ENCODE results near the gene TLN1. TPM values are rescaled to one million over a fixed set of nuclear protein-coding genes. Genes with fewer than 3 reads are reported as not detected.
A peak's percentile ranks its signal among the peaks of the same experiment; 100 is the strongest.

Gene TLN1
- polyA plus RNA-seq, 1 experiment, result 165 TPM

GRCh38 chr9:35745569-35745968, 13.6 kb upstream of the TLN1 start:
- H3K27ac ChIP-seq (ENCODE audit: low read depth, low read length), result no peak overlapping the region
- no peaks in the 10 kb centered on the region for H3K27me3 ChIP-seq (ENCODE audit: control insufficient read depth, insufficient read depth, low read length)
- DNase-seq (ENCODE audit: low read depth, low spot score), result no peak
- POLR2A ChIA-PET, result no interaction called here
- TF ChIP-seq CTCF (IDR thresholded peaks at IDR 0.05; ENCODE audit: low read depth, low read length), result no peak
- CTCF ChIA-PET, result interaction anchor here (0.6 to 5.4 kb wide), 5 partner anchors 10 to 142 kb away, joined by 3 to 46 read pairs (median 4); no protein-coding TSS in a partner anchor
- peaks cover 3% of the 10 kb centered on the region; the same call in 1 of the 2 replicates for H3K9me3 ChIP-seq (ENCODE audit: control insufficient read depth, insufficient read depth, low read length)
- H3K4me3 ChIP-seq (ENCODE audit: low read depth, low read length), result no peak overlapping the region; the same call in 1 of the 2 replicates

GRCh38 chr9:35743880-35744518, 12.0 kb upstream of the TLN1 start:
- TF ChIP-seq CTCF (IDR thresholded peaks at IDR 0.05; ENCODE audit: low read depth, low read length), result no peak
- CTCF ChIA-PET, result interaction anchor here (0.6 kb wide), 1 partner anchor 13 kb away, joined by 4 read pairs; no protein-coding TSS in a partner anchor
- Histone ChIP-seq H3K27ac (ENCODE audit: low read depth, low read length) (no peak overlapping the region), H3K27me3 (ENCODE audit: control insufficient read depth, insufficient read depth, low read length) (no peaks in the 10 kb centered on the region), H3K4me3 (ENCODE audit: low read depth, low read length) (no peak overlapping the region), H3K9me3 (ENCODE audit: control insufficient read depth, insufficient read depth, low read length) (no peaks in the 10 kb centered on the region)
- POLR2A ChIA-PET, result interaction anchor here (1.0 to 1.1 kb wide), 2 partner anchors 16 to 68 kb away, joined by 3 read pairs; partner anchors contain the start of gene SPAG8
- DNase-seq (ENCODE audit: low read depth, low spot score), result no peak

GRCh38 chr9:35743452-35743851, 11.5 kb upstream of the TLN1 start:
- CTCF ChIA-PET, result no interaction called here
- no peak overlapping the region for H3K4me3 ChIP-seq (ENCODE audit: low read depth, low read length)
- POLR2A ChIA-PET, result interaction anchor here (1.0 kb wide), 1 partner anchor 16 kb away, joined by 3 read pairs; no protein-coding TSS in a partner anchor

GRCh38 chr9:35741740-35742139, 9.7 kb upstream of the TLN1 start:
- CTCF ChIA-PET, result interaction anchor here (0.6 kb wide), 1 partner anchor 8 kb away, joined by 3 read pairs; no protein-coding TSS in a partner anchor
- Histone ChIP-seq H3K4me3 (ENCODE audit: low read depth, low read length) (no peak overlapping the region), H3K9me3 (ENCODE audit: control insufficient read depth, insufficient read depth, low read length) (no peaks in the 10 kb centered on the region), H3K27me3 (ENCODE audit: control insufficient read depth, insufficient read depth, low read length) (no peaks in the 10 kb centered on the region), H3K27ac (ENCODE audit: low read depth, low read length) (no peak overlapping the region)
- POLR2A ChIA-PET, result interaction anchor here (0.7 to 1.6 kb wide), 2 partner anchors 9 to 55 kb away, joined by 6 to 7 read pairs; partner anchors contain the start of genes CREB3 and TLN1
- no peak for DNase-seq (ENCODE audit: low read depth, low spot score)
- no peak for TF ChIP-seq CTCF (IDR thresholded peaks at IDR 0.05; ENCODE audit: low read depth, low read length)

More at GRCh38 chr9:35743452-35743851, 11.5 kb upstream of the TLN1 start:
- H3K9me3 ChIP-seq (ENCODE audit: control insufficient read depth, insufficient read depth, low read length), result no peaks in the 10 kb centered on the region
- H3K27ac ChIP-seq (ENCODE audit: low read depth, low read length), result no peak overlapping the region
- H3K27me3 ChIP-seq (ENCODE audit: control insufficient read depth, insufficient read depth, low read length), result no peaks in the 10 kb centered on the region
- no peak for TF ChIP-seq CTCF (IDR thresholded peaks at IDR 0.05; ENCODE audit: low read depth, low read length)
- no peak for DNase-seq (ENCODE audit: low read depth, low spot score)

GRCh38 chr9:35740243-35740642, 8.2 kb upstream of the TLN1 start:
- H3K27ac ChIP-seq (ENCODE audit: low read depth, low read length), result peak overlapping the region; percentile 11
- POLR2A ChIA-PET, result interaction anchor here (1.0 to 1.6 kb wide), 2 partner anchors 8 to 12 kb away, joined by 3 to 7 read pairs; partner anchors contain the start of genes CREB3 and TLN1
- no peak overlapping the region for H3K4me3 ChIP-seq (ENCODE audit: low read depth, low read length)
- TF ChIP-seq CTCF (IDR thresholded peaks at IDR 0.05; ENCODE audit: low read depth, low read length), result no peak
- no peaks in the 10 kb centered on the region for H3K9me3 ChIP-seq (ENCODE audit: control insufficient read depth, insufficient read depth, low read length)
- H3K27me3 ChIP-seq (ENCODE audit: control insufficient read depth, insufficient read depth, low read length), result no peaks in the 10 kb centered on the region
- CTCF ChIA-PET, result interaction anchor here (0.9 to 1.5 kb wide), 2 partner anchors 12 to 44 kb away, joined by 3 read pairs; no protein-coding TSS in a partner anchor
- no peak for DNase-seq (ENCODE audit: low read depth, low spot score)

Measured in AG04450 (cell line).